HCT116 (cell line): ENCODE results near the gene IL1RAPL2. TPM values are rescaled to one million over a fixed set of nuclear protein-coding genes. Genes with fewer than 3 reads are reported as not detected.

Experiments used
- ATAC-seq: fragments of 200-7000 bp; cut with Tn5 transposase; 2 replicates; pipeline ENCODE4 v1.9.1; 2020; ENCODE audit warnings: mild to moderate bottlenecking, moderate library complexity
- BruUV-seq: library from RNA; stranded (reverse); fragments of 400-500 nt; replicated peaks from 2 replicates; lab custom pipeline; 2021; lab: Mats Ljungman, UMichigan
- CTCF ChIA-PET: fragments of 300-600 bp; sonication (Branson Sonifier 250); formaldehyde crosslinking; loops from one replicate; lab custom pipeline; 2021; ENCODE audit warnings: antibody characterized with exemption; lab: Charles Lee
- POLR2A ChIA-PET: fragments of 300-600, 350-600 bp; sonication (Branson Sonifier 250); formaldehyde crosslinking; loops from one replicate; lab custom pipeline; 2021; ENCODE audit warnings: antibody characterized with exemption; lab: Charles Lee
- RAD21 ChIA-PET, 2 experiments: fragments of 300-600 bp; sonication (Branson Sonifier 250); formaldehyde crosslinking; loops; one replicate each; lab custom pipeline; 2023; ENCODE audit warnings: low total read pairs in 2 of 2; ENCODE audit not compliant: uncharacterized antibody in 2 of 2, unreplicated experiment in 2 of 2, low non-redundant PET in 1 of 2; lab: Charles Lee
- DNase-seq: peaks from one replicate; pipeline ENCODE4 v3.0.0-alpha.2; 2010; ENCODE audit warnings: low read depth, low spot score
- H2AFZ ChIP-seq: fragments of 200-600 bp; shearing (Covaris generic), sonication (generic); 2 replicates; pipeline ENCODE4 v1.6.1; 2017; ENCODE audit warnings: low read depth, mixed run types, mixed read lengths, antibody characterized with exemption, low read length; ENCODE audit not compliant: poor library complexity, severe bottlenecking
- H3K27ac ChIP-seq: 2 replicates; pipeline ENCODE4 v1.5.1; 2012; ENCODE audit warnings: low read depth, low read length
- H3K27me3 ChIP-seq: fragments of 200-600 bp; sonication (generic); 2 replicates; pipeline ENCODE4 v1.6.1; 2016; ENCODE audit warnings: mixed run types, low read length, mixed read lengths; ENCODE audit not compliant: insufficient read depth
- H3K36me3 ChIP-seq, 2 experiments: fragments of 200-500 bp in 1 of 2; fragments of 200-600 bp in 1 of 2; sonication (Bioruptor generic) in 1 of 2; sonication (generic) in 1 of 2; 2 replicates each; pipeline versions ENCODE4 v1.5.1 to v1.6.1; 2014 to 2016; ENCODE audit warnings: low read length in 2 of 2, inconsistent platforms in 1 of 2, mixed read lengths in 1 of 2, mixed run types in 1 of 2; ENCODE audit not compliant: insufficient read depth in 2 of 2, control insufficient read depth in 1 of 2
- H3K4me1 ChIP-seq, 2 experiments: fragments of 200-600 bp in 1 of 2; sonication (generic) in 1 of 2; 2 replicates each; pipeline versions ENCODE4 v1.5.1 to v1.6.1; 2012 to 2017; ENCODE audit warnings: low read length in 2 of 2, inconsistent platforms in 1 of 2, mild to moderate bottlenecking in 1 of 2, mixed read lengths in 1 of 2, mixed run types in 1 of 2, moderate library complexity in 1 of 2; ENCODE audit not compliant: insufficient read depth in 2 of 2, control insufficient read depth in 1 of 2
- H3K4me2 ChIP-seq: fragments of 200-600 bp; sonication (generic); 2 replicates; pipeline ENCODE4 v1.6.1; 2017; ENCODE audit warnings: mixed run types, low read length, mixed read lengths
- H3K4me3 ChIP-seq, 2 experiments: fragments of 200-600 bp in 1 of 2; sonication (generic) in 1 of 2; replicated peaks in 1 of 2; 2 replicates each; pipeline ENCODE4 v1.5.1; 2011 to 2016; ENCODE audit warnings: low read length in 2 of 2, control low read depth in 1 of 2, low read depth in 1 of 2, mild to moderate bottlenecking in 1 of 2, mixed read lengths in 1 of 2, mixed run types in 1 of 2
- H3K79me2 ChIP-seq: fragments of 200-600 bp; sonication (generic); 2 replicates; pipeline ENCODE4 v1.6.1; 2017; ENCODE audit warnings: mild to moderate bottlenecking, mixed run types, low read length, moderate library complexity, mixed read lengths; ENCODE audit not compliant: insufficient read depth
- H3K9ac ChIP-seq: fragments of 200-600 bp; sonication (generic); 2 replicates; pipeline ENCODE4 v1.6.1; 2016; ENCODE audit warnings: low read length, mixed read lengths
- H3K9me2 ChIP-seq: fragments of 200-600 bp; sonication (generic), shearing (Covaris generic); 2 replicates; pipeline ENCODE4 v1.6.1; 2017; ENCODE audit warnings: mixed run types, mild to moderate bottlenecking, moderate library complexity; ENCODE audit not compliant: insufficient read depth
- H3K9me3 ChIP-seq, 2 experiments: fragments of 200-500 bp in 1 of 2; fragments of 200-600 bp in 1 of 2; sonication (Bioruptor generic) in 1 of 2; sonication (generic) in 1 of 2; 2 replicates each; pipeline ENCODE4 v1.6.1; 2014 to 2017; ENCODE audit warnings: low read length in 2 of 2, mixed read lengths in 2 of 2, inconsistent platforms in 1 of 2, low read depth in 1 of 2, mild to moderate bottlenecking in 1 of 2, mixed run types in 1 of 2, moderate library complexity in 1 of 2; ENCODE audit not compliant: control insufficient read depth in 1 of 2, insufficient read depth in 1 of 2
- H4K20me1 ChIP-seq: fragments of 200-600 bp; sonication (generic), shearing (Covaris generic); 2 replicates; pipeline ENCODE4 v1.6.1; 2017; ENCODE audit warnings: mixed run types, mild to moderate bottlenecking, moderate library complexity; ENCODE audit not compliant: insufficient read depth
- ATF3 ChIP-seq: IDR thresholded peaks from 2 replicates; pipeline ENCODE4 v1.6.1; 2012
- CBX3 ChIP-seq: IDR thresholded peaks from 2 replicates; pipeline ENCODE4 v1.6.1; 2012; ENCODE audit warnings: low read depth
- CEBPB ChIP-seq: IDR thresholded peaks from 2 replicates; pipeline ENCODE4 v1.6.1; 2012; ENCODE audit warnings: low read depth
- EZH2 ChIP-seq: fragments of 200-600 bp; sonication (generic); IDR thresholded peaks from 2 replicates; pipeline ENCODE4 v1.6.1; 2017; ENCODE audit warnings: antibody characterized with exemption, mixed run types
- EZH2phosphoT487 ChIP-seq: fragments of 200-600 bp; IDR thresholded peaks from 2 replicates; pipeline ENCODE4 v1.6.1; 2018; ENCODE audit warnings: antibody characterized with exemption, borderline replicate concordance
- FOSL1 ChIP-seq: IDR thresholded peaks from 2 replicates; pipeline ENCODE4 v1.6.1; 2012; ENCODE audit warnings: low read depth
- JUND ChIP-seq: IDR thresholded peaks from 2 replicates; pipeline ENCODE4 v1.6.1; 2012
- MAX ChIP-seq: IDR thresholded peaks from 2 replicates; pipeline ENCODE4 v1.6.1; 2012
- POLR2A ChIP-seq: IDR thresholded peaks from 2 replicates; pipeline ENCODE4 v1.7.0; 2011; ENCODE audit warnings: borderline replicate concordance; ENCODE audit not compliant: insufficient read depth, insufficient read length; ENCODE audit errors: extremely low read depth
- POLR2AphosphoS5 ChIP-seq: IDR thresholded peaks from 2 replicates; pipeline ENCODE4 v1.6.1; 2011; ENCODE audit warnings: mild to moderate bottlenecking, low read depth, low read length, moderate library complexity
- SIN3A ChIP-seq: IDR thresholded peaks from 2 replicates; pipeline ENCODE4 v1.6.1; 2012; ENCODE audit warnings: low read depth
- SP1 ChIP-seq: IDR thresholded peaks from 2 replicates; pipeline ENCODE4 v1.6.1; 2012; ENCODE audit warnings: low read depth
- SRF ChIP-seq: IDR thresholded peaks from 2 replicates; pipeline ENCODE4 v1.6.1; 2012; ENCODE audit warnings: low read depth
- TCF7L2 ChIP-seq: IDR thresholded peaks from 2 replicates; pipeline ENCODE4 v1.7.0; 2011; ENCODE audit warnings: borderline replicate concordance, inconsistent platforms; ENCODE audit not compliant: insufficient read depth, insufficient read length; ENCODE audit errors: extremely low read depth
- YY1 ChIP-seq: IDR thresholded peaks from 2 replicates; pipeline ENCODE4 v1.6.1; 2011; ENCODE audit warnings: low read length, low read depth, moderate library complexity, mild to moderate bottlenecking; ENCODE audit not compliant: insufficient replicate concordance; ENCODE audit errors: extremely low read depth
- ZBTB33 ChIP-seq: IDR thresholded peaks from 2 replicates; pipeline ENCODE4 v1.6.1; 2011; ENCODE audit warnings: mild to moderate bottlenecking, low read length, moderate library complexity; ENCODE audit not compliant: insufficient replicate concordance; ENCODE audit errors: extremely low read depth
- ZFX ChIP-seq: fragments of 450-650 bp; IDR thresholded peaks from 2 replicates; pipeline ENCODE4 v1.6.1; 2017
- ZNF274 ChIP-seq: fragments of 200-500 bp; sonication (Bioruptor generic); IDR thresholded peaks from 2 replicates; pipeline ENCODE4 v1.6.1; 2014; ENCODE audit warnings: mild to moderate bottlenecking, low read depth, low read length, inconsistent platforms
- intact Hi-C: fragments of 100-400 bp; cut with micrococcal nuclease; formaldehyde crosslinking; loops from 2 replicates; pipeline ENCODE4 v1.10.0; 2022
- total RNA-seq: library from RNA; stranded (reverse); gene quantifications from one replicate; pipeline ENCODE4 v1.2.1, GENCODE V29; 2021; ENCODE audit not compliant: unreplicated experiment

Gene IL1RAPL2
- total RNA-seq, 1 experiment from 2014 or later, result not detected

GRCh38 chrX:105552395-105552794 is 986.4 kb downstream of the IL1RAPL2 start:
- H3K27me3 ChIP-seq, result no peaks in the 10 kb centered on the region
- ATAC-seq (no peak), DNase-seq (no peak)
- no peak overlapping the region for H3K4me2 ChIP-seq
- H4K20me1 ChIP-seq, result no peaks in the 10 kb centered on the region
- no TSS peak for BruUV-seq
- no peak overlapping the region for H3K9ac ChIP-seq
- ChIA-PET POLR2A (no interaction called here), CTCF (no interaction called here), RAD21 (no interaction called here)
- intact Hi-C loops, result no loop called here
- TF ChIP-seq ZFX (no peak), ZBTB33 (no peak), YY1 (no peak), TCF7L2 (no peak), JUND (no peak), CEBPB (no peak), EZH2phosphoT487 (no peak)
- no peaks in the 10 kb centered on the region for H3K79me2 ChIP-seq
- H2AFZ ChIP-seq, result no peak overlapping the region
- H3K36me3 ChIP-seq, result no peaks in the 10 kb centered on the region
- no peaks in the 10 kb centered on the region for H3K9me3 ChIP-seq
- no peak overlapping the region for H3K4me3 ChIP-seq
- no peaks in the 10 kb centered on the region for H3K4me1 ChIP-seq
- no peak overlapping the region for H3K27ac ChIP-seq
- H3K9me2 ChIP-seq, result no peaks in the 10 kb centered on the region

GRCh38 chrX:105553118-105553517 is 987.1 kb downstream of the IL1RAPL2 start:
- Histone ChIP-seq H3K9me2 (no peaks in the 10 kb centered on the region), H3K4me1 (no peaks in the 10 kb centered on the region), H3K27me3 (no peaks in the 10 kb centered on the region), H3K79me2 (no peaks in the 10 kb centered on the region), H3K9ac (no peak overlapping the region), H3K27ac (no peak overlapping the region), H3K36me3 (no peaks in the 10 kb centered on the region), H3K4me2 (no peak overlapping the region), H3K4me3 (no peak overlapping the region), H2AFZ (no peak overlapping the region), H3K9me3 (no peaks in the 10 kb centered on the region), H4K20me1 (no peaks in the 10 kb centered on the region)
- no peak for ATAC-seq
- ChIA-PET RAD21 (no interaction called here), CTCF (no interaction called here), POLR2A (no interaction called here)
- no TSS peak for BruUV-seq
- no peak for DNase-seq
- intact Hi-C loops, result no loop called here
- TF ChIP-seq TCF7L2 (no peak), ZBTB33 (no peak), CEBPB (no peak), ZNF274 (no peak), YY1 (no peak), SRF (no peak), FOSL1 (no peak), POLR2AphosphoS5 (no peak), MAX (no peak), SP1 (no peak), ATF3 (no peak), EZH2phosphoT487 (no peak), CBX3 (no peak), SIN3A (no peak), EZH2 (no peak), POLR2A (no peak), JUND (no peak)
